ENCODE data around the gene MEIS2. TPM values are rescaled to one million over a fixed set of nuclear protein-coding genes. Genes with fewer than 3 reads are reported as not detected.

Gene MEIS2
- total RNA-seq, 2 experiments from 2014 or later: 0.14 TPM; not detected in 1

- POLR2A ChIA-PET: no interaction called here
- H3K4me3 Mint-ChIP-seq: no peak overlapping the region
- H3K9me3 Mint-ChIP-seq: no peaks in the 10 kb centered on the region
- H3K27me3 Mint-ChIP-seq: peaks cover 5% of the 10 kb centered on the region
- no peak overlapping the region for H3K27ac Mint-ChIP-seq
- TF ChIP-seq, protein P1, sequence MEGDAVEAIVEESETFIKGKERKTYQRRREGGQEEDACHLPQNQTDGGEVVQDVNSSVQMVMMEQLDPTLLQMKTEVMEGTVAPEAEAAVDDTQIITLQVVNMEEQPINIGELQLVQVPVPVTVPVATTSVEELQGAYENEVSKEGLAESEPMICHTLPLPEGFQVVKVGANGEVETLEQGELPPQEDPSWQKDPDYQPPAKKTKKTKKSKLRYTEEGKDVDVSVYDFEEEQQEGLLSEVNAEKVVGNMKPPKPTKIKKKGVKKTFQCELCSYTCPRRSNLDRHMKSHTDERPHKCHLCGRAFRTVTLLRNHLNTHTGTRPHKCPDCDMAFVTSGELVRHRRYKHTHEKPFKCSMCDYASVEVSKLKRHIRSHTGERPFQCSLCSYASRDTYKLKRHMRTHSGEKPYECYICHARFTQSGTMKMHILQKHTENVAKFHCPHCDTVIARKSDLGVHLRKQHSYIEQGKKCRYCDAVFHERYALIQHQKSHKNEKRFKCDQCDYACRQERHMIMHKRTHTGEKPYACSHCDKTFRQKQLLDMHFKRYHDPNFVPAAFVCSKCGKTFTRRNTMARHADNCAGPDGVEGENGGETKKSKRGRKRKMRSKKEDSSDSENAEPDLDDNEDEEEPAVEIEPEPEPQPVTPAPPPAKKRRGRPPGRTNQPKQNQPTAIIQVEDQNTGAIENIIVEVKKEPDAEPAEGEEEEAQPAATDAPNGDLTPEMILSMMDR (IDR thresholded peaks at IDR 0.05): no peak
- ATAC-seq: no peak
- DNase-seq: no peak
- CTCF ChIA-PET: no interaction called here
- intact Hi-C loops (cut with micrococcal nuclease): no loop called here
- H3K4me1 Mint-ChIP-seq (ENCODE audit: low read depth): no peaks in the 10 kb centered on the region
- no peaks in the 10 kb centered on the region for H3K36me3 Mint-ChIP-seq (ENCODE audit: low read depth)
Measured at GRCh38 chr15:36860792-36861191, 239.6 kb downstream of the MEIS2 start.

GRCh38 chr15:36858423-36858822 lies 241.9 kb downstream of the MEIS2 start:
- no peak overlapping the region for H3K4me3 Mint-ChIP-seq
- TF ChIP-seq, protein P1 (IDR thresholded peaks at IDR 0.05): no peak
- intact Hi-C loops (cut with micrococcal nuclease): no loop called here
- H3K27me3 Mint-ChIP-seq: peaks cover 5% of the 10 kb centered on the region
- ChIA-PET CTCF (no interaction called here), POLR2A (no interaction called here)
- H3K9me3 Mint-ChIP-seq: no peaks in the 10 kb centered on the region
- no peak for ATAC-seq
- no peaks in the 10 kb centered on the region for H3K4me1 Mint-ChIP-seq (ENCODE audit: low read depth)
- H3K27ac Mint-ChIP-seq: no peak overlapping the region
- no peak for DNase-seq
- H3K36me3 Mint-ChIP-seq (ENCODE audit: low read depth): no peaks in the 10 kb centered on the region

- H3K4me3 Mint-ChIP-seq: no peak overlapping the region
- H3K27ac Mint-ChIP-seq: no peak overlapping the region
- peaks cover 5% of the 10 kb centered on the region for H3K27me3 Mint-ChIP-seq
- H3K9me3 Mint-ChIP-seq: no peaks in the 10 kb centered on the region
- H3K4me1 Mint-ChIP-seq (ENCODE audit: low read depth): no peaks in the 10 kb centered on the region
- H3K36me3 Mint-ChIP-seq (ENCODE audit: low read depth): no peaks in the 10 kb centered on the region
- DNase-seq (no peak), ATAC-seq (no peak)
- TF ChIP-seq, protein P1 (IDR thresholded peaks at IDR 0.05): no peak
- intact Hi-C loops (cut with micrococcal nuclease): no loop called here
- POLR2A ChIA-PET: no interaction called here
- CTCF ChIA-PET: interaction anchor here (1.1 kb wide), 1 partner anchor 356 kb away, joined by 3 read pairs; no protein-coding TSS in a partner anchor
Measured at GRCh38 chr15:36856339-36856973, 243.9 kb downstream of the MEIS2 start.

- Mint-ChIP-seq H3K4me1 (ENCODE audit: low read depth) (no peaks in the 10 kb centered on the region), H3K27me3 (peaks cover 6% of the 10 kb centered on the region), H3K9me3 (no peaks in the 10 kb centered on the region), H3K27ac (no peak overlapping the region), H3K4me3 (no peak overlapping the region), H3K36me3 (ENCODE audit: low read depth) (no peaks in the 10 kb centered on the region)
- DNase-seq (no peak), ATAC-seq (no peak)
- intact Hi-C loops (cut with micrococcal nuclease): no loop called here
- ChIA-PET POLR2A (no interaction called here), CTCF (no interaction called here)
- TF ChIP-seq, protein P1 (IDR thresholded peaks at IDR 0.05): no peak
Measured at GRCh38 chr15:36850864-36851263, 249.5 kb downstream of the MEIS2 start.

DNA sequence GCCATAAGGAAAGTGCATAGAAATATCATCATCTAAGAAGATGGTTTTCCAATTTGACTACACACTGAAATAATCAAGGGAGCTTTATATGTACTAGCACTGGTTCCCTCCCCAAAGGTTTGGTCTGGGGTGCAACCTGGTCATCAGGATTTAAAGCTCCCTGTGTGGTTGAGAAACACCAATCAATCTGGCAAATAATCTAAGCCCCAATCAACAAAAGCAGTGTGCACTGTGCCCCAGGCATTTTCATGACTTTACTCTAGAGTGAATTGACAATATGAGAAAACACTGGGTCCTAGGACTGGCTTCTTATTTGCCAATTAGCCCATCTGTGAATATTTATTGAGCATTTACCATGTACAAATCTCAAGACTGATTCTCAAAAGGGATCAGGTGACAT lies 255.1 kb downstream of the MEIS2 start:
- intact Hi-C loops (cut with micrococcal nuclease): no loop called here
- CTCF ChIA-PET: no interaction called here
- Mint-ChIP-seq H3K4me1 (ENCODE audit: low read depth) (no peaks in the 10 kb centered on the region), H3K9me3 (no peaks in the 10 kb centered on the region), H3K4me3 (no peak overlapping the region), H3K27ac (no peak overlapping the region), H3K36me3 (ENCODE audit: low read depth) (no peaks in the 10 kb centered on the region), H3K27me3 (peaks cover 11% of the 10 kb centered on the region)
- POLR2A ChIA-PET: no interaction called here
- no peak for DNase-seq
- TF ChIP-seq, protein P1 (IDR thresholded peaks at IDR 0.05): no peak
- no peak for ATAC-seq

Data from activated CD8-positive, alpha-beta T cell treated with anti-CD3 and anti-CD28 coated beads for 36 hours (primary cell).